ENCODE data around the gene MAP3K10. TPM values are rescaled to one million over a fixed set of nuclear protein-coding genes. Genes with fewer than 3 reads are reported as not detected.

Gene MAP3K10
- total and polyA plus RNA-seq, 9 of the 15 experiments (the other 6 are each of a cell fraction or from before 2014, with no cell fraction given) = 0.01 to 8.0 (median 2.7) TPM; not detected in 1

DNA sequence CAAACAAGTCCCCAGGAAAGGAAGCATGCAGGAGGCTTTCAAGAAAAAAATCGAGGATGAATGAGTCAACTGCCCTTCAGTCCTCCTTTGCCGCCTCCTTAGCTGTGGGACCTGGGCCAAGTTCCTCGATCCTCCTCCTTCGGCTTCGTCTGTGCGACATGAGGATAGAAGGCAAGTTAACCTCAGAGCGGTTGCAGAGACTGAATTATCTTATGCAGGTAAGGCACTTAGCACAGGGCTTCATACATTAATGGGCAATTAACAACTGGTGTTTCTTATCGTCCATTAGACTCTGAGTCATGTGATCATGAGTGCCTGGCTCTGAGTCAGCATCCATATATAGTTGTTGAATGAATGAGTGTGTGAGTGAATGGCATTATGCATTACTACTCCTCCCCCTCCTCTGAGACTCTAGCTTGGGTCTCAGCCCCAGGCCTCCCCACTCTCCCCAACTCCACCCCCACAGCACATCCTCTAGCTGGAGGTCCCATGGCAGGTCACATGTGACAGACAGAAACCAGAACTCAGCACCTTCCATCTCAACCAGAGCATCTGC is 28.6 kb downstream of the MAP3K10 start (continued):
- TF ChIP-seq, protein P1, sequence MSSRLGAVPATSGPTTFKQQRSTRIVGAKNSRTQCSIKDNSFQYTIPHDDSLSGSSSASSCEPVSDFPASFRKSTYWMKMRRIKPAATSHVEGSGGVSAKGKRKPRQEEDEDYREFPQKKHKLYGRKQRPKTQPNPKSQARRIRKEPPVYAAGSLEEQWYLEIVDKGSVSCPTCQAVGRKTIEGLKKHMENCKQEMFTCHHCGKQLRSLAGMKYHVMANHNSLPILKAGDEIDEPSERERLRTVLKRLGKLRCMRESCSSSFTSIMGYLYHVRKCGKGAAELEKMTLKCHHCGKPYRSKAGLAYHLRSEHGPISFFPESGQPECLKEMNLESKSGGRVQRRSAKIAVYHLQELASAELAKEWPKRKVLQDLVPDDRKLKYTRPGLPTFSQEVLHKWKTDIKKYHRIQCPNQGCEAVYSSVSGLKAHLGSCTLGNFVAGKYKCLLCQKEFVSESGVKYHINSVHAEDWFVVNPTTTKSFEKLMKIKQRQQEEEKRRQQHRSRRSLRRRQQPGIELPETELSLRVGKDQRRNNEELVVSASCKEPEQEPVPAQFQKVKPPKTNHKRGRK (tag; IDR thresholded peaks at IDR 0.05) = no peak
- TF ChIP-seq NR0B1 (IDR thresholded peaks at IDR 0.05; ENCODE audit: partially characterized antibody) (no peak), MIER1 (IDR thresholded peaks at IDR 0.05; ENCODE audit: low read depth) (0 out of 2 replicates have a peak, but pooled peaks have one; percentile 37), HCFC1 (IDR thresholded peaks at IDR 0.05; ENCODE audit: low read depth, low read length) (no peak), MAX (CRISPR knock-in tag; IDR thresholded peaks at IDR 0.05) (no peak), TOE1 (IDR thresholded peaks at IDR 0.05; ENCODE audit: borderline replicate concordance) (peak; percentile 95), TOE1 (CRISPR knock-in tag; IDR thresholded peaks at IDR 0.05; ENCODE audit: borderline replicate concordance, low read depth) (no peak), RAD51 (IDR thresholded peaks at IDR 0.05; ENCODE audit: borderline replicate concordance, low read depth) (peak; percentile 83), EHMT2 (IDR thresholded peaks at IDR 0.05) (peak; percentile 77; the same call in 1 of the 2 replicates), NFIC (IDR thresholded peaks at IDR 0.05) (peak; percentile 90), CREB3 (tag; conservative IDR thresholded peaks at IDR 0.05; ENCODE audit: low read depth) (no peak), USF1 (CRISPR knock-in tag; IDR thresholded peaks at IDR 0.05) (peak; percentile 81)
- TF ChIP-seq, protein P2, sequence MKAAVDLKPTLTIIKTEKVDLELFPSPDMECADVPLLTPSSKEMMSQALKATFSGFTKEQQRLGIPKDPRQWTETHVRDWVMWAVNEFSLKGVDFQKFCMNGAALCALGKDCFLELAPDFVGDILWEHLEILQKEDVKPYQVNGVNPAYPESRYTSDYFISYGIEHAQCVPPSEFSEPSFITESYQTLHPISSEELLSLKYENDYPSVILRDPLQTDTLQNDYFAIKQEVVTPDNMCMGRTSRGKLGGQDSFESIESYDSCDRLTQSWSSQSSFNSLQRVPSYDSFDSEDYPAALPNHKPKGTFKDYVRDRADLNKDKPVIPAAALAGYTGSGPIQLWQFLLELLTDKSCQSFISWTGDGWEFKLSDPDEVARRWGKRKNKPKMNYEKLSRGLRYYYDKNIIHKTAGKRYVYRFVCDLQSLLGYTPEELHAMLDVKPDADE (conservative IDR thresholded peaks at IDR 0.05; ENCODE audit: control insufficient read depth, low read depth, low read length) = no peak
- TF ChIP-seq, protein P3, sequence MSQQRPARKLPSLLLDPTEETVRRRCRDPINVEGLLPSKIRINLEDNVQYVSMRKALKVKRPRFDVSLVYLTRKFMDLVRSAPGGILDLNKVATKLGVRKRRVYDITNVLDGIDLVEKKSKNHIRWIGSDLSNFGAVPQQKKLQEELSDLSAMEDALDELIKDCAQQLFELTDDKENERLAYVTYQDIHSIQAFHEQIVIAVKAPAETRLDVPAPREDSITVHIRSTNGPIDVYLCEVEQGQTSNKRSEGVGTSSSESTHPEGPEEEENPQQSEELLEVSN (IDR thresholded peaks at IDR 0.05; ENCODE audit: borderline replicate concordance in 1 of 2, extremely low read depth in 1 of 2, insufficient read depth in 1 of 2, insufficient read length in 1 of 2, low read depth in 1 of 2, low read length in 1 of 2, poor library complexity in 1 of 2, severe bottlenecking in 1 of 2) = peak in 1 of 2 experiments; percentile 88
- TF ChIP-seq, protein P4, sequence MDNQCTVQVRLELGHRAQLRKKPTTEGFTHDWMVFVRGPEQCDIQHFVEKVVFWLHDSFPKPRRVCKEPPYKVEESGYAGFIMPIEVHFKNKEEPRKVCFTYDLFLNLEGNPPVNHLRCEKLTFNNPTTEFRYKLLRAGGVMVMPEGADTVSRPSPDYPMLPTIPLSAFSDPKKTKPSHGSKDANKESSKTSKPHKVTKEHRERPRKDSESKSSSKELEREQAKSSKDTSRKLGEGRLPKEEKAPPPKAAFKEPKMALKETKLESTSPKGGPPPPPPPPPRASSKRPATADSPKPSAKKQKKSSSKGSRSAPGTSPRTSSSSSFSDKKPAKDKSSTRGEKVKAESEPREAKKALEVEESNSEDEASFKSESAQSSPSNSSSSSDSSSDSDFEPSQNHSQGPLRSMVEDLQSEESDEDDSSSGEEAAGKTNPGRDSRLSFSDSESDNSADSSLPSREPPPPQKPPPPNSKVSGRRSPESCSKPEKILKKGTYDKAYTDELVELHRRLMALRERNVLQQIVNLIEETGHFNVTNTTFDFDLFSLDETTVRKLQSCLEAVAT (IDR thresholded peaks at IDR 0.05) = no peak
- TF ChIP-seq, protein P5, sequence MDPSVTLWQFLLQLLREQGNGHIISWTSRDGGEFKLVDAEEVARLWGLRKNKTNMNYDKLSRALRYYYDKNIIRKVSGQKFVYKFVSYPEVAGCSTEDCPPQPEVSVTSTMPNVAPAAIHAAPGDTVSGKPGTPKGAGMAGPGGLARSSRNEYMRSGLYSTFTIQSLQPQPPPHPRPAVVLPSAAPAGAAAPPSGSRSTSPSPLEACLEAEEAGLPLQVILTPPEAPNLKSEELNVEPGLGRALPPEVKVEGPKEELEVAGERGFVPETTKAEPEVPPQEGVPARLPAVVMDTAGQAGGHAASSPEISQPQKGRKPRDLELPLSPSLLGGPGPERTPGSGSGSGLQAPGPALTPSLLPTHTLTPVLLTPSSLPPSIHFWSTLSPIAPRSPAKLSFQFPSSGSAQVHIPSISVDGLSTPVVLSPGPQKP (CRISPR knock-in tag; IDR thresholded peaks at IDR 0.05) = no peak

Measured in K562 (cell line).